ENCODE measurements around the gene PTHLH. TPM values are rescaled to one million over a fixed set of nuclear protein-coding genes. Genes with fewer than 3 reads are reported as not detected.

Gene PTHLH
- polyA plus RNA-seq, 1 experiment, result 1.9 TPM

DNA sequence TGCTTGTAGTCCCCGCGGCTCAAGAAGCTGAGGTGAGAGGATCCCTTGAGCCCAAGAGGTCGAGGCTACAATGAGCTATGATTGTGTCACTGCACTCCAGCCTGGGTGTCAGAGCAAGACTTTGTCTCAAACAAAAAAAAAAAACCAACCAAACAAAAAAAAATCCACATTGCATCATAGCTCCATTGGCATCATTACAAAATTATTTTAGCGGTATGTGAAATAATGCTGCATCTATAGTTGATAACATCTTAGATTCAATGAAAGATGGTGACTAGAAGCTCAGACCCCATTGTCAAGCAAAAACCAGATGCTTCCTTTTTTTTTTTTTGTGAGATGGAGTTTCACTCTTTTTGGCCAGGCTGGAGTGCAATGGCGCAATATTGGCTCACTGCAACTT is 14.8 kb upstream of the PTHLH start:
- TF ChIP-seq, protein P1, sequence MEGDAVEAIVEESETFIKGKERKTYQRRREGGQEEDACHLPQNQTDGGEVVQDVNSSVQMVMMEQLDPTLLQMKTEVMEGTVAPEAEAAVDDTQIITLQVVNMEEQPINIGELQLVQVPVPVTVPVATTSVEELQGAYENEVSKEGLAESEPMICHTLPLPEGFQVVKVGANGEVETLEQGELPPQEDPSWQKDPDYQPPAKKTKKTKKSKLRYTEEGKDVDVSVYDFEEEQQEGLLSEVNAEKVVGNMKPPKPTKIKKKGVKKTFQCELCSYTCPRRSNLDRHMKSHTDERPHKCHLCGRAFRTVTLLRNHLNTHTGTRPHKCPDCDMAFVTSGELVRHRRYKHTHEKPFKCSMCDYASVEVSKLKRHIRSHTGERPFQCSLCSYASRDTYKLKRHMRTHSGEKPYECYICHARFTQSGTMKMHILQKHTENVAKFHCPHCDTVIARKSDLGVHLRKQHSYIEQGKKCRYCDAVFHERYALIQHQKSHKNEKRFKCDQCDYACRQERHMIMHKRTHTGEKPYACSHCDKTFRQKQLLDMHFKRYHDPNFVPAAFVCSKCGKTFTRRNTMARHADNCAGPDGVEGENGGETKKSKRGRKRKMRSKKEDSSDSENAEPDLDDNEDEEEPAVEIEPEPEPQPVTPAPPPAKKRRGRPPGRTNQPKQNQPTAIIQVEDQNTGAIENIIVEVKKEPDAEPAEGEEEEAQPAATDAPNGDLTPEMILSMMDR (IDR thresholded peaks at IDR 0.05; ENCODE audit: low read depth, low read length), result no peak
- ChIA-PET CTCF (interaction anchor here (0.9 kb wide), 1 partner anchor 166 kb away, joined by 3 read pairs; no protein-coding TSS in a partner anchor), POLR2A (no interaction called here)
- no peak overlapping the region for H3K27ac ChIP-seq (ENCODE audit: low read depth, low read length)
- H3K27me3 ChIP-seq (ENCODE audit: control insufficient read depth, insufficient read depth, low read length), result no peaks in the 10 kb centered on the region
- no peak overlapping the region for H3K4me3 ChIP-seq (ENCODE audit: low read depth, low read length)
- H3K9me3 ChIP-seq (ENCODE audit: control insufficient read depth, insufficient read depth, low read length), result no peaks in the 10 kb centered on the region
- no peak for DNase-seq (ENCODE audit: low read depth, low spot score)

DNA sequence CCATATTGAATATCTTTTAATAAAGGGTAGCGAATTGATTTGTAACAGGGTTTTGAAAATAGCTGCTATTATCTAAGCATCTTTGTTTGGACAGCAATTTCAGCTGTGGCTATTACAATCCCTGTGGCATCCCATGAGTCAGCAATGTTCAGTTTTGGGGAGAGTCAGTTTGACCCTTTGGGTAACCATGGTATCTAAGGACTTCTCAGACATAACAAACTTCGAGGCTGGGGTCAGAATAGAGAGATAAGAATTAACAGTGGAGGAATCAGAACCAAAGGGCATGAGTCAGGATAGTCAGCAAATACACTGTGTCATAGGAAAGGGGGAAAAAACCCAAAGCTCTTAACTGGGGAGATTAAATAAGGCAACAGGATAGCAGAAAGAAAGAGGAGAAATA is 11.7 kb upstream of the PTHLH start:
- ChIA-PET CTCF (no interaction called here), POLR2A (interaction anchor here (0.6 kb wide), 1 partner anchor 13 kb away, joined by 3 read pairs; no protein-coding TSS in a partner anchor)
- Histone ChIP-seq H3K9me3 (ENCODE audit: control insufficient read depth, insufficient read depth, low read length) (no peaks in the 10 kb centered on the region), H3K27ac (ENCODE audit: low read depth, low read length) (no peak overlapping the region), H3K27me3 (ENCODE audit: control insufficient read depth, insufficient read depth, low read length) (no peaks in the 10 kb centered on the region), H3K4me3 (ENCODE audit: low read depth, low read length) (no peak overlapping the region)
- TF ChIP-seq, protein P1 (IDR thresholded peaks at IDR 0.05; ENCODE audit: low read depth, low read length), result no peak
- no peak for DNase-seq (ENCODE audit: low read depth, low spot score)

DNA sequence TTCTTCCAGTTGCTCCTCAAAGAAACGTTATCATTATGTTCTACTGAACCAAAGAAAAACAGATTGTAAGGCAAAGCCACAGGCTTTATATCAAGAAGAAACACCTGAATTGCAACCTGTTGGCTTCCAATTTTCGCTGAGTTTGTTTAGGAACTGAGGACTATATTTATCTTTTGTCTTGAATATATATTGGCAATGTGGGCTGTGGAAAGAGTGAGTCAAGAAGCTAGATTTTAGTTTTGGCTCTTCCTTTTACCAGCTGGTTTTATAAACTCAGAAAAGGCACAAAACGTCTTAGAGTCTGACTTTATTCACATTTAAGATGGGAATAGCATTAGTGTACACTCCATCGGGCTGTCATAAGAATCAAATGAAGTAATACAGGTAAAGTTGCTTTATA is 10.4 kb upstream of the PTHLH start:
- TF ChIP-seq, protein P1 (IDR thresholded peaks at IDR 0.05; ENCODE audit: low read depth, low read length), result no peak
- ChIA-PET CTCF (no interaction called here), POLR2A (no interaction called here)
- Histone ChIP-seq H3K9me3 (ENCODE audit: control insufficient read depth, insufficient read depth, low read length) (no peaks in the 10 kb centered on the region), H3K4me3 (ENCODE audit: low read depth, low read length) (no peak overlapping the region), H3K27me3 (ENCODE audit: control insufficient read depth, insufficient read depth, low read length) (no peaks in the 10 kb centered on the region), H3K27ac (ENCODE audit: low read depth, low read length) (no peak overlapping the region)
- DNase-seq (ENCODE audit: low read depth, low spot score), result no peak

DNA sequence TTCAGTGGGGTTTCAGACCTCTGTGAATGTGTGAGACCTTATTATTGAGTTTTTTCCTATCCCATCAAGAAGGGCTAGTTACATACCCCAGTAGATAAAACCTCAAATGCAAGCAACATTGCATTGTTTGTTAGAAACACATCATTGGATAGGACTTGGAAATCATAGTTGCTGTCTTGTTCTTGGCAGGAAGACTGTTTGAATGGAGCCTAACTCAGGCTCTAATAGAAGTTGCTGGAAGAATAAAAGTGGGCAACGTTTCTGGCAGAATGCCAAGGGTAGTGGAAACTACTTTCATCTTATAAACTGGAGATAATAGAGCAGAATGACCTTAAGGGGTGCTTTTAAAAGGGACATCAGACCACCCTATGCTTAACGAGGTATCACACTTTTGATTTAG is 9.9 kb upstream of the PTHLH start:
- no peak for DNase-seq (ENCODE audit: low read depth, low spot score)
- TF ChIP-seq, protein P1 (IDR thresholded peaks at IDR 0.05; ENCODE audit: low read depth, low read length), result no peak
- ChIA-PET POLR2A (no interaction called here), CTCF (no interaction called here)
- Histone ChIP-seq H3K27ac (ENCODE audit: low read depth, low read length) (no peak overlapping the region), H3K9me3 (ENCODE audit: control insufficient read depth, insufficient read depth, low read length) (no peaks in the 10 kb centered on the region), H3K4me3 (ENCODE audit: low read depth, low read length) (no peak overlapping the region), H3K27me3 (ENCODE audit: control insufficient read depth, insufficient read depth, low read length) (no peaks in the 10 kb centered on the region)

DNA sequence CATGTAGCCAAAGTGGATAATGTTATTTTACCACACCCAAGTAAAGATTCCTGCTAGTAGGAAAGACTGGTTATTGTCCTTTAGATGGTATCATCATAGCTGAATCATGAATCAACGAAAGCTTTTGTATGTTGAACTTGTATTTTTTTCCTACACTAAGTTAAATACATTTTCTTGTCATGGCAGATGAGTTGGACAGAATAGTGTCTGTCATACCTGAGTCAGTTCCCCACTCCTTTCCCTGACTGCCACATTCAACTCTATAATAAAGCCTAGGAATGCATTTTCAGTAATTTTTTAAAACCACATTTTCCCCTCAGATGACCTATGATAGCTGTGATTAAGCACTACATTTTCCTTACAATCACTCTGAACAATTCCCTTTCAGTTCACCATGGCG is 9.3 kb upstream of the PTHLH start:
- no peak overlapping the region for H3K27ac ChIP-seq (ENCODE audit: low read depth, low read length)
- TF ChIP-seq, protein P1 (IDR thresholded peaks at IDR 0.05; ENCODE audit: low read depth, low read length), result no peak
- H3K27me3 ChIP-seq (ENCODE audit: control insufficient read depth, insufficient read depth, low read length), result no peaks in the 10 kb centered on the region
- no peak overlapping the region for H3K4me3 ChIP-seq (ENCODE audit: low read depth, low read length)
- no peaks in the 10 kb centered on the region for H3K9me3 ChIP-seq (ENCODE audit: control insufficient read depth, insufficient read depth, low read length)
- ChIA-PET POLR2A (no interaction called here), CTCF (no interaction called here)
- DNase-seq (ENCODE audit: low read depth, low spot score), result no peak
